Hepatocyte (in vitro differentiated cells): ENCODE results near the gene MPEG1.

Experiments used
- EZH2 ChIP-seq: fragments of 200-600 bp; sonication (generic); IDR thresholded peaks from 2 replicates; pipeline ENCODE4 v1.6.1; 2016; ENCODE audit warnings: antibody characterized with exemption, mild to moderate bottlenecking, borderline replicate concordance
- TF ChIP-seq, protein P1 (sequence below): fragments of 200-600 bp; sonication (generic); IDR thresholded peaks from 2 replicates; pipeline ENCODE4 v1.5.1; 2016; ENCODE audit warnings: antibody characterized with exemption, mild to moderate bottlenecking; ENCODE audit not compliant: poor library complexity

DNA sequence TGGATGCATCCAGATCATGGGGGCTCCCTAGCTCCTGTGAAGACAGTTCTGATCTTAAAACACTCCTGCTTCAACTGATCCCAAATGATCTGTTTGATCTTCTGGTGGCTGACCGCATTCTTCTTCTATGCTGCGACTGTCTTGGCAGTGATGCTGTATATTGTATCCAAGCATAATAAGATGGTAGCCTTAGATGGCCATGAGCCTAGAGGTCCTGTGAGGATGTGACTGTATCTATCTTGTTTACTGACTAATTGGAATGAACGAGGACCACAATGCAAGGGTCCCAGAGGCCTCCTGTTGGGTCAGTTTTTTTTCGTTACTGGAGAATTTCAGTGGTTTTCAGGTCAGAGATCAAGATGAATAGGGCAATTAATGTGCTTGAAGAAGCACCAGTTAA, 7.1 kb upstream of the MPEG1 start:
- TF ChIP-seq, protein P1, sequence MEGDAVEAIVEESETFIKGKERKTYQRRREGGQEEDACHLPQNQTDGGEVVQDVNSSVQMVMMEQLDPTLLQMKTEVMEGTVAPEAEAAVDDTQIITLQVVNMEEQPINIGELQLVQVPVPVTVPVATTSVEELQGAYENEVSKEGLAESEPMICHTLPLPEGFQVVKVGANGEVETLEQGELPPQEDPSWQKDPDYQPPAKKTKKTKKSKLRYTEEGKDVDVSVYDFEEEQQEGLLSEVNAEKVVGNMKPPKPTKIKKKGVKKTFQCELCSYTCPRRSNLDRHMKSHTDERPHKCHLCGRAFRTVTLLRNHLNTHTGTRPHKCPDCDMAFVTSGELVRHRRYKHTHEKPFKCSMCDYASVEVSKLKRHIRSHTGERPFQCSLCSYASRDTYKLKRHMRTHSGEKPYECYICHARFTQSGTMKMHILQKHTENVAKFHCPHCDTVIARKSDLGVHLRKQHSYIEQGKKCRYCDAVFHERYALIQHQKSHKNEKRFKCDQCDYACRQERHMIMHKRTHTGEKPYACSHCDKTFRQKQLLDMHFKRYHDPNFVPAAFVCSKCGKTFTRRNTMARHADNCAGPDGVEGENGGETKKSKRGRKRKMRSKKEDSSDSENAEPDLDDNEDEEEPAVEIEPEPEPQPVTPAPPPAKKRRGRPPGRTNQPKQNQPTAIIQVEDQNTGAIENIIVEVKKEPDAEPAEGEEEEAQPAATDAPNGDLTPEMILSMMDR = no peak
- no peak for TF ChIP-seq EZH2
